Ecto neural progenitor cell (in vitro differentiated cells): ENCODE results near the gene OXGR1.
"Not testable (repeated sequence)": the region's sequence is repeated elsewhere in the genome, so short reads cannot be mapped to it uniquely, and the experiment has no call there.

Source experiments
- DNase-seq: peaks from one replicate; pipeline ENCODE4 v3.0.0-alpha.2; 2018; ENCODE audit warnings: low spot score

OXGR1 gene

GRCh38 chr13:97005625-97006262 lies 11.5 kb upstream of the OXGR1 start:
- no peak for DNase-seq

- DNase-seq = no peak
These were observed 10.6 kb upstream of the OXGR1 start for GRCh38 chr13:97004886-97005285.

GRCh38 chr13:97004096-97004876 lies 10.0 kb upstream of the OXGR1 start:
- DNase-seq = no peak

- DNase-seq = no peak
These were observed 8.8 kb upstream of the OXGR1 start for GRCh38 chr13:97003071-97003470.

DNA sequence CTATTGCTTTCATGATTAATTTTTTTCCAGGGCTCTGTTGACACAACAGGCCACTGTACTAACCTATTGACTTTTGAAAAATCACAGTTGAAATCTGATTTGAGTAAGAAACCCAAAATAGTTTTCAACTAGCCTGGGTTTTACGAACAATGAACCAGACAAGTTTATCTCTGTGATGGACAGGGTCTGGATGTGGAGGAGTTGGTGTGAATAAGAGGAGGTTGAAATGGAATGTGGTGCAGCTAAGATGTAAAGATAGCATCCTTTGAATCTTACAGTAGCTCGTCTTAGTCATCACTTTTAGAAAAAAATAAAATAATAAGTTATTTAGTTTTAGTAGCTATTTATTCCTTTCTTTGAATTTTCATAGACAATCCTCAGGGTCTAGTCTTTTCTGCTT lies 8.3 kb upstream of the OXGR1 start:
- DNase-seq = no peak

DNA sequence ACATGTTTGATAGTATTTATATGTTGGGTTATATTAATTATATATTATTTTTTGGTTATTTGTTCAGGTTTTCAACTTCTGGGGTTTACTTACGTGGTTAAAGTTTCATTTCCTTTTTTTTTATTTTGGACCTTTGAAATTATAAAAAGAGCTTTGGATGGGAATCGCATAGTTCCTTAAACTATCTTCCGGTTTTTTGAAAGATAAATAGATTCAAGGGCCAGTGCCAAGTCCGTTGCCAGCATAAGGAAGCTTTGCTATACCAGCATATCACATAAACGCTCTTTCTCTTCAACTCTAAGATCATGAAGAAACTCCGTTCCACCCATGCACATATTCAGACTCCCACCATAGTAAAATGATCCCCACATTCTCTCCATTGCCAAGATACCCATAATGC lies 7.4 kb upstream of the OXGR1 start:
- no peak for DNase-seq

DNA sequence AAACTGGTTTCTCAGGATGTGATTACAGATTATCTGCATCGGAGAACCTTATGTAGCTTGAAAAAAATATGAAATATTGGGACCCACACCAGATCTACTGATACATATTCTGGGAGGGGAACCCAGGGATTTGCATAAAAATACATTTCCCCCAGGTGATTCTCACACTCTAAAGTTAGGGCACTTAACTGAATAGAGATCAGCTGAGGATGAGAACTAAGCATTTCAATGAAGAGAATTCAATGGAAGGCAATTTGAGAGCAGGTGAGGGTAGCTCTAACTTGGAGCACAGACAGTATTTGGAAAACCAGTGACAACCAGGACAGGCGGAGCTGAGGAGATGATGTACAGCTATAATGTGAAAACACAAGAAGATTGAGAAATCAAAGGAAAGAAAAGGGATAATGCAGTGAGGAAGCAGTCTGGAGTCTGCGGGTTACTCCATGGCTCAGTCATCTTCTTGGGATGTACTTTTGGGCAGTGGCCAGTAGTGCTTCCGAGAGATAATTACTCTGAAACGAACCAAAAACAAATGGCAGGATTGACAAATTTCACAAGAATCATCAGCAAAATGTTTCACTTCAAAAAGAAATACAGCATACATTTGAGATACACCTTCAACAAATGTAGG lies 6.1 kb upstream of the OXGR1 start:
- DNase-seq = no peak

GRCh38 chr13:96999091-96999490 lies 4.8 kb upstream of the OXGR1 start:
- DNase-seq = no peak

DNA sequence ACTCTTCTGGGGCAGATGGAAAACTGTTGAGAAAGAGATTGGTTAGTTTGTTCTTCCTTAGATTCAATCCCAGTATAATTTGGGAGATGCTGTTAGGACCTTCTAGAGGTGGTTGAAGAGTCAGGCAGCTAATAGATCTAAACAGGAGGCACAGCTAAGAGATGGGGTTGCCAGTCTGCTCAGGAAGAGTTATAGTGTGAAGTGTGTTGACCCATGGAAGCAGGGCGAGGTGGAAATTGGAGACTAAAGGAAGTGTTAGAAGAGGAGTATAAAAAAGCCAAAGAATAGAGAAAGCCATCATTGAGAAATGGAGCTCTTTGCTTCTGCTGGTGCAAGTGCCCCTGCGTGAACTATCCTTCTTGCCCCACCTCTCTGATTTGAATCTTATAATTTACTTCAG lies 3.8 kb upstream of the OXGR1 start:
- DNase-seq = no peak

DNA sequence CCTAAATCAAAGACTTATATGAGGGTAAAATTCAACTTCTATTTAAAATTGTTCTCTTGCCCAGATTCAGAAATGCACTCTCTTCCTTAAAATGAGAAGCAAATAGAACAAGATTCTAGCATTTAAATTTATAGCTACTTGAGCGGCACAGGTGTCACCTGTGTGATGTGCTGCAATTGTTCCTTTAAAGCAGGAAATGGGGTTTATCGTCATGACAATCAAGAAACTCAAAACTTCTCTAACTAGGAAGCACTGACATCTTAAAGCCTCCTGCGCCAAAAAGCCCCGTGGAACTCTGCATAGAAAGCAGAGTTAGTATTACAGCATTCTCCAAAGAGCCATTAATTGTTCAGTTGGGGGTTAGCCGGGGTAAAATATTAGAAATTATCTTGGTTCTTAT lies 2.6 kb upstream of the OXGR1 start:
- no peak for DNase-seq

DNA sequence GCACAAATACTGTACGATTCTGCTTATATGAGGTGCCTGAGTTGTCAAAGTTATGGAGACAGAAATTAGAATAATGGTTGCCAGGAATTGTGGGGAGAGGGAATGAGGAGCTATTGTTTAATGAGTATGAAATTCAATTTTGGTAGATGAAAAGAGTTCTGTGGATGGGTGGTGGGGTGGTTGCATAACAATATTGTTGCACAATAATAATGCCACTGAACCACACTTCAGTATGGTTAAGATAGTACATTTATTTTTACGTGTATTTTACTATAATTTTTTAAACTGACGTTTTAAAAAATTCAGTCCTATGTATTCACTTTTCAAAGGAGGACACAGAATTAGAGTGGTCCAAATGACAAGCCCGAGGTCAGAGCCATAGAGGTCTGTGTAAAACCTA lies 1.8 kb upstream of the OXGR1 start:
- DNase-seq = no peak

- no peak for DNase-seq
These were observed 575 bp upstream of the OXGR1 start for GRCh38 chr13:96994858-96995243.

GRCh38 chr13:96993634-96994016 lies 651 bp downstream of the OXGR1 start:
- no peak for DNase-seq

- DNase-seq = no peak
These were observed 1.6 kb downstream of the OXGR1 start for GRCh38 chr13:96992633-96993032.

GRCh38 chr13:96991072-96991471 lies 3.2 kb downstream of the OXGR1 start:
- DNase-seq = no peak

DNA sequence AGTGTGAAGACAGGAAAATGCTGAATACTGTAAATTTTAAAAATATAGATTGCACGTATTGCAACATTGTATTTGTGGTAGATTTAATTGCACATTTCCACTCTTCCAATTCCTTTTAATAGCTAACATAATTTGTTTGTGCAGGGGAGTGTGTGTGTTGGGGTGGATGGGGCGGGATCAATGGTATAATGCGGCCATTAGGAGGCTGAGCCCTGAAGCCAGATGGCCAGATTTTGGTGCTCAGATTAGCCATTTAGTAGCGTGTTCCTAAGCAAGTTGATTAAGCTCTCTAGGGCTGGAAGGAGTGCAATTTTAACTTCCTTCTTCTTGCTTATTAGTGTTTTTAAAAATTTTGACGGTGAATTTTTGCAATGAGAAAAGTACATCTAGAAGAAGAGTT lies 5.8 kb downstream of the OXGR1 start:
- DNase-seq = no peak

DNA sequence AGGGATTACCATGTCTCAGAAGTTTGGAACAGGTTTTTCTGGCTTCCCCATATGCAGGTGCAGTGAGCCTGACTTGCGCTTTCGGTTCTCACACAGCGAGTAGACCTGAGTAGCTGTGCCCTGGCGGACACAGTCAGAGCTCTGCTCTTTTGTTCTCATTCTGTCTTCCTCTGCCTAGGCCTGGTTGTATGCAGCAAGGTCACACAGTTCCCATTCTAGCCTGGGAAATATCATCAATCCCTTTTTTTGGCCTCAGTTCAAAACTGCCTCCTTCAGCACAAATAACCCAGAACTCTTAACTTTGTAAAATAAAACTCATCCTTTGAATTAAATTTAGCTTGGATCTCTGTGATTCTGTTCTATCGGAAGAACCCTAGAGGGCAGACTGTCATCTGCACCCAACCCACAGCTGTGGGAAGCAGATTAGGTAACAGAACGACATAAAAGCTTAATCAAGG lies 10.2 kb downstream of the OXGR1 start:
- DNase-seq = peak; percentile 59

DNA sequence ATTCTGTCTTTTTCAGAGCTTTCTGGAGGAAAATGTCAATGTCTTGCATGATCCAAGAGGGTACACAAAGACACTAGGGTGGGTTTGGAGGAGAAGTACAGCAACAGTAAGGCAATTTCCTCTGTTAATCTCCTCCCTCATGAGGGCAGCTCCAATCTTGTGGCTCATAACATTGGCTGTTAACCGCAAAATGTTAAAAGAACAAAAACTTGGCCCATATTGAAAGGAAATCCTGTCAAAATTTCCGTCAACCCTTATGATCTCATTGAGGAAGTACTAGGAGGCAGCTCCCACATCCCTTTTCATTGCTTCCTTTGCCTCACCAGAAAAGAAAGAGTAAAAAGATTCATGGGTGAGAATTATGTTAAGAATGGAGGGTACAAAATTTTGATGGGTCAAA lies 11.6 kb downstream of the OXGR1 start:
- no peak for DNase-seq

DNA sequence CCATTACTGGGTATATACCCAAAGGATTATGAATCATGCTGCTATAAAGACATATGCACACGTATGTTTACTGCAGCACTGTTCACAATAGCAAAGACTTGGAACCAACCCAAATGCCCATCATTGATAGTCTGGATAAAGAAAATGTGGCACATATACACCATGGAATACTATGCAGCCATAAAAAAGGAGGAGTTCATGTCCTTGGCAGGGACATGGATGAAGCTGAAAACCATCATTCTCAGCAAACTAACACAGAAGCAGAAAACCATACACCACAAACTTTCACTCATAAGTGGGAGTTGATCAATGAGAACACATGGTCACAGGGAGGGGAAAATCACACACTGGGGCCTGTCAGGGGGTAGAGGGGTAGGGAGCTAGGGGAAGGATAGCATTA lies 14.4 kb downstream of the OXGR1 start:
- DNase-seq = not testable (repeated sequence)

GRCh38 chr13:96968027-96968426 lies 26.2 kb downstream of the OXGR1 start:
- no peak for DNase-seq

DNA sequence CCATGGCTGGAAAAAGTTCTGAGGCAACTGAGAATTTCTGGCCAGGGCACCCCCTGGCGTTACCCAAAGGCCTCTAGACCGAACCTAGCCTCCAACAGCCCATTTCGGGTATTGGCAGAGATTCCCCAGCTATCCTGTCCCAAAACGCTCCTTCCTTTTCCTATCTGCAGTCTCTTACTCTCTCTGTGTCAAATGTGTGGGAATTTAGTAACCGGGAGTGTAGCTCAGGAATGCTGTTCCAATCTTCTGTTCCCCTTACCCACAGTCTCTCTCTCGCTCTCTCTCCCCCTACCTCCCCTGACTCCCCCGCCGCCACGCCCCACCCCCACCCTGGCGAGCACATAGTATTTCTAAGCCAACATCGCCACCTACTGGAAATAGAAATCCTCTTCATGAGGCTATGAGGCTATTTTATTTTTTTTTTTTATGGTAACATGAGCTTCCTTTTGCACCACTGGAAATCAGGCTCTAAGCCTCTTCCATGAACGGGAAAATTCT lies 27.0 kb downstream of the OXGR1 start:
- DNase-seq = no peak

GRCh38 chr13:96966415-96967102 lies 27.7 kb downstream of the OXGR1 start:
- no peak for DNase-seq
